Urinary bladder (tissue), 4 donors: Measurements from ENCODE around the gene SENP3. TPM values are rescaled to one million over a fixed set of nuclear protein-coding genes. Genes with fewer than 3 reads are reported as not detected.

ENCODE experiments used
- DNase-seq: peaks from one replicate; pipeline ENCODE4 v3.0.0-alpha.2; 2015; ENCODE audit errors: extremely low spot score
- H3K27ac ChIP-seq: one replicate; pipeline ENCODE4 v1.5.1; 2013; ENCODE audit warnings: low read depth, mild to moderate bottlenecking, moderate library complexity
- H3K36me3 ChIP-seq: one replicate; pipeline ENCODE4 v1.6.1; 2013; ENCODE audit warnings: mild to moderate bottlenecking, moderate library complexity; ENCODE audit not compliant: insufficient read depth
- H3K4me1 ChIP-seq: one replicate; pipeline ENCODE4 v1.6.1; 2013; ENCODE audit warnings: mild to moderate bottlenecking, moderate library complexity; ENCODE audit not compliant: insufficient read depth
- H3K4me3 ChIP-seq: one replicate; pipeline ENCODE4 v1.5.1; 2013; ENCODE audit warnings: low read depth, low read length
- WGBS: extraction: QIAGEN DNeasy Blood & Tissue Kit; methylation state at CpG from one replicate; pipeline ENCODE4 v1.1.7; 2013; 5-methylcytosine and 5-hydroxymethylcytosine counted together
- polyA plus RNA-seq: library from polyadenylated mRNA; stranded (reverse); fragments of 200-250 nt; gene quantifications from one replicate; pipeline ENCODE4 v1.2.3, GENCODE V29; 2013
- total RNA-seq: library from RNA; depleted of rRNA; stranded (reverse); fragments of >200 nt; gene quantifications from one replicate; pipeline ENCODE4 v1.2.3, GENCODE V29; 2014
- donor health status: healthy with polysubstance abuse.
- donor health status: healthy.

SENP3 gene
- total and polyA plus RNA-seq, 2 donors = 34.7 to 54.6 TPM

DNA sequence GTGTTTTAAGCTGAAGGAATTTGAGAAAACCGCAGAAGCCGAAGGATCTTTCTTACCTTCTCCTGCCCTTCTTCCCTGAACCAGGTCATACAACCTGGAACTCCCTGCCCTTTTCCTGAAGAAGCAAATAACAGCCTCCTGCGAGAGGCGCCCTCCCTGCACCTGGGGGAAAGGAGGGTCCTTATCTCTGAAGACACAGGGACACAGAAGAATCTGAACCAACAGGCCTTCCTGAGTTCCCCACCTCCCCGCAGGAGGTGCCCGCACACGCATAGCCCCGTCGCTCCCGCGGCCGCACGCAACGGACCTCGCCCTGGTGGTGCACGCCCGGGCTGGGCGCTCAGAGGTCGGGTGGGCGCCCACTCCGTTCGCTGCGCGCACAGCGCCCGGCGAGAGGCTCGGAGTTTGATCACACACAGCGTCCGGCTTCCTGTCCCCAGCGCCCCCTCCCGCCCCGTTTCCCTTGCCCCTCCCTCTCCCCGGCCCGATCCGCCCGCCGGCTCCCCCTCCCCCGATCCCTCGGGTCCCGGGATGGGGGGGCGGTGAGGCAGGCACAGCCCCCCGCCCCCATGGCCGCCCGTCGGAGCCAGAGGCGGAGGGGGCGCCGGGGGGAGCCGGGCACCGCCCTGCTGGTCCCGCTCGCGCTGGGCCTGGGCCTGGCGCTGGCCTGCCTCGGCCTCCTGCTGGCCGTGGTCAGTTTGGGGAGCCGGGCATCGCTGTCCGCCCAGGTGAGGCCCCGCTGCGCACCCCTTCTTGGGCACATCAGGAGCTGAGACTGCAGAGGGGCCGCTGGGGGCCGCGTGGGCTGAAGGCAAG, 12.9 kb upstream of the SENP3 start, which contains the start of gene TNFSF12:
Gene TNFSF12, plus strand, starts transcription at position 474 of the 816 bp plus-strand sequence. Its CDS starts 96 bp downstream, at position 570.
- H3K4me3 ChIP-seq = peak within 1 kb of the TSS; percentile 74
- DNase-seq = no peak

DNA sequence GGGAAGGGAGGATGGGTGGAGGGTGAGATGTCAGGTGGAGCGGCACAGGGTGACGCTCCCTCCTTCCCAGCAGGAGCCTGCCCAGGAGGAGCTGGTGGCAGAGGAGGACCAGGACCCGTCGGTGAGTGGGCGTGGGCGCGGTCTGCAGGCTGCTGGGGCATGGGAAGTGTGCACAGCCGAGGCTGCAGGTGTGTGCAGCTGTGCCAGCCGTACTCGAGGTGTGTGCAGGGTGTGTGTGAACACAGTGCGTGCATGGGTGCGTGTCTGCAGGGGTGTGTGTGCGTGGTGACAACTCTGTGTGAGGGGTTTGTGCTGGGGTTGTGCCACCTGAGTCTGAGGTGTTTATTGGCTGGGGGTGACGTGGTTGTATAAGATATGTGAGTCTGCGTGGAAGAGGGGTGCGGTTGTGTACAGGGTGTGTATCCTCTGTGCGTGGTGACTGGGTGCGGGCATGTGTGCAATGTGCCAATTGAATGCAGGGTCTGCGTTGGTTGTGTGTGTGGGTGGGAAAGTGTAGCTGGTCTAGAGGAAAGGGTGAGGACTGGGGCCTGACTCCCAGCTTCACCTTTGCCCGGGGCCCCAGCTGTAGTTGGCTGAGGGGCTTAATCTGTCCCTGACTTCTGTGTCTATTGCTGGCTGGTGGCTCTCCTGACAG, 12.2 kb upstream of the SENP3 start:
- H3K4me1 ChIP-seq = no peaks in the 10 kb centered on the region
- WGBS = 29% methylated on average over 20 of the region's 20 CpGs
- peak overlapping the region; percentile 74 for H3K4me3 ChIP-seq
- H3K36me3 ChIP-seq = no peaks in the 10 kb centered on the region
- no peak for DNase-seq
- H3K27ac ChIP-seq = peak overlapping the region; percentile 64

More for the DNA sequence above, 12.9 kb upstream of the SENP3 start, which contains the start of gene TNFSF12:
- no peaks in the 10 kb centered on the region for H3K4me1 ChIP-seq
- WGBS = 2% methylated on average over 65 of the region's 65 CpGs
- peak within 1 kb of the TSS; percentile 64 for H3K27ac ChIP-seq
- H3K36me3 ChIP-seq = no peaks in the 10 kb centered on the region

DNA sequence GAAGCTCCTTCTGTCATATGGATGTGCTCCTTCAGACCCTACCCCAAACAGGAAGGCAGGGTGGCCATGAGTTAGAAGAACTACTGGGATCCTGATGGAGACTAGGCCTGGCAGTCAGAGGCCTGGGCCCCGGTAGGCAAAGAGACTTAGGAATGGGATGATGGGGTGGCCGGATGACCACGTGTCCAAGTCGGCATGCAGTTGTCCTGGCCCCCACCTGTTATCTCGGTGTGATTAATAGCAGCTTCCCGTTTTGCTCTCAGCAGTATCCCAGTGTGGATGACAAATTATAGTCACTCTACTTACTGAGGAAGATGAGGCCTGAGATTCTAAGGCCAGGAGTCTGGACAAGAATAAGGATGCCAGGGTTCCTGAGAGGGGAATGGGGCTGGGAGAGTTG, 11.4 kb upstream of the SENP3 start:
- Histone ChIP-seq H3K36me3 (no peaks in the 10 kb centered on the region), H3K4me1 (no peaks in the 10 kb centered on the region), H3K27ac (no peak overlapping the region), H3K4me3 (no peak overlapping the region)
- 61% methylated on average over 6 of the region's 6 CpGs for WGBS
- no peak for DNase-seq

DNA sequence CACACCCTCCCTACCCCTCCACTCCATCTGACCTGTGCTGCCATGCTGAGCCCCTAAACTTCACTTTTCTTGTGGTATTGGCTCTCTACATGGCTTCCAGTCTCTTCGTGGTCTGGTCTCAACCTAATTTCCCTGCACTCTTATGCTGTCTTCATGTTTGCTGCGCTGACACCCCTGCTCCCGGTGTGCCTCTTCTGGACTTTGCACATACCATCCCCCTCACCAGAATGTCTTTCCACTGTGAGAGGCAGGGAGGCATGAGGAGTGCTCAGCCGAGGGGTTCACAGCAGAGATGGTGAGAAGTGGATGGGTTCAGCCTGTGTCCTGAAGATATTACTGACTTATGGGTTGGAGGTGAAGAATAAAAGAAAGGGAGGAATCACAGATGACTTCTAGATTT, 10.3 kb upstream of the SENP3 start:
- DNase-seq = no peak
- Histone ChIP-seq H3K36me3 (no peaks in the 10 kb centered on the region), H3K4me1 (no peaks in the 10 kb centered on the region), H3K4me3 (no peak overlapping the region), H3K27ac (no peak overlapping the region)
- 87% methylated on average over 4 of the region's 4 CpGs for WGBS

DNA sequence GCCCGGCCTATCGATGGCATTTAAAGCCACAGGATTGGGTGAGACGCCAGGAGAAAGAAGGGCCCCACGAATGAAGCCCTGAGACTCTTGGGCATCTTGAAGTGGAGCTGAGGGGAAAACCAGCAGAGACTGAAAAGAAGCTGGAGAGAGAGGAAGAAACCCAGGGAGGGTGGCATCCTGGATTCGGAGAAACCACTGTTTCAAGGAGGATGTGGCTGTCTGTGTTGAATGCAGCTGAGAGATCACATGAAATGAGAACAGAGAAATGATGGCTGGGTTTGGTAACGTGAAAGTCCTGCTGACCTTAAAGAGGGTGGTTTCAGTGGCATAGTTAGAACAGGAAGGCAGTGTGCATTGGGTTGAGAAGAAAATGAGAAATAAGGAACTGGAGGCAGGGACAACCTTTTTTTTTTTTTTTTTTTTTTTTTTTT, 9.1 kb upstream of the SENP3 start:
- 83% methylated on average over 6 of the region's 6 CpGs for WGBS
- no peaks in the 10 kb centered on the region for H3K36me3 ChIP-seq
- no peak overlapping the region for H3K27ac ChIP-seq
- H3K4me3 ChIP-seq = no peak overlapping the region
- DNase-seq = no peak
- H3K4me1 ChIP-seq = no peaks in the 10 kb centered on the region

DNA sequence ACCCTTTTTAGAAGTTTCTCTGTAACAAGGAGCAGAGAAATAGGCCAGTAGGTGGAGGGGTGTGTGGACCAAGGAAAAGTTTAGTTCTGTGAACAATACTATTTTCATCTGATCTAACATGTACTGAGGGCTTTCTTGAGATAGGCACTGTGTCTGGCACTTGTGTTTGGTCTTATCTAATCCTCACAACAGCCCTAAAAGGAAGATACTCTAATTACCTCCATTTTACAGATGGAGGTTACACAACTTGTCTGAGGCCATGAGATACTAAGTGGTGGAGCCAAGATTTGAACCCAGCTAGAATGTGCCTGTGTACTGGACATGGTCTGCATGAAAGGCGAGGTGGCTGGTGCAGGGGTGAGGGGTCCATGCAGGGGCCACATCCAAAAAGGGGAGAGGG, 8.4 kb upstream of the SENP3 start:
- 100% methylated on average over 1 of the region's 1 CpG for WGBS
- H3K4me3 ChIP-seq = no peak overlapping the region
- no peak overlapping the region for H3K27ac ChIP-seq
- DNase-seq = no peak
- no peaks in the 10 kb centered on the region for H3K4me1 ChIP-seq
- H3K36me3 ChIP-seq = no peaks in the 10 kb centered on the region

DNA sequence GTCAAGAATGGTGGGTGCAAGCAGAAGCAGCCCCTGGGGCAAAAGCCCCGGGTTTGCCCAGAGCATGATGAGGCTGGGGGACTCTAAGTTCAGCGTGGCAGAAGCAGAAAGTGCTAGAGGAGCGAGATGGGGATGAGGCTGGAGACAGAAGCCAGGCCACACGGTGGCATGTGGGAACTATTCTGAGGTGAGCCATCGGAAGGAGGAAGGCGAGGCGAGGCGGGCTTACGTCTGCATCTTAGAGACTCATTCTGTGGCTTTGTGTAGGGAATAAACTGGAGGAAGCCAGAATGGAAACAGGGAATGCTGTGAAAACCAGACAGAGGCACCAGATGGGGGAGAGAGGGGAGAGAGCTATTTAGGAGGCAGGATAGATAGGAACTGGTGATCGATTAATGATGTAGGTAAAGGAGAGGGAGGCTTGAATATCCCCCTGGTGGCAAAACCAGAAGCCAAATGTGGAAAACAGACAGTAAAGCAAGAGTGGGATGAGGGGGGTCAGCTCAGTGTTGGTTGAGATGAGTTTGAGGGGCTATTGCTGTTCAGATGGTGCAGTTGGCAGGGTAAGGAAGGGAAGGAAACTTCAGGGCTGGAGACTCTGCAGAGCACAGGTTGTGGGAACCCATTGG, 6.3 kb upstream of the SENP3 start:
- Histone ChIP-seq H3K4me3 (no peak overlapping the region), H3K4me1 (no peaks in the 10 kb centered on the region), H3K27ac (no peak overlapping the region), H3K36me3 (no peaks in the 10 kb centered on the region)
- DNase-seq = no peak
- 57% methylated on average over 10 of the region's 10 CpGs for WGBS

DNA sequence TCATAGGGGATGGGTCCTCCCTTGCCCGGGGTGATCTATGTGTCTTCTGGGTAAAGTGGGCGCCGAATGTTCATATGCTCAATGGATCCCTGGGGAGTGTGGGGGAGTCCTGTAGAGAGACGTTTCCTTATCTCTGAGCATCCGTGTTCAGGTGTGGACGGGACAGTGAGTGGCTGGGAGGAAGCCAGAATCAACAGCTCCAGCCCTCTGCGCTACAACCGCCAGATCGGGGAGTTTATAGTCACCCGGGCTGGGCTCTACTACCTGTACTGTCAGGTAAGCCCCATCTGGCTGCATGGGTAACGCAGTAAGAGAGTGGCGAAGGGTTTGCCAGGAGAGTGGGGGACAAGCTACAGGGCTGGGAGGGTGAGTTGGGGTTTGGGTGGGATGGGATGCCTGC, 5.1 kb upstream of the SENP3 start:
- 87% methylated on average over 12 of the region's 12 CpGs for WGBS
- H3K4me3 ChIP-seq = no peak overlapping the region
- H3K36me3 ChIP-seq = no peaks in the 10 kb centered on the region
- H3K4me1 ChIP-seq = no peaks in the 10 kb centered on the region
- no peak for DNase-seq
- H3K27ac ChIP-seq = no peak overlapping the region

DNA sequence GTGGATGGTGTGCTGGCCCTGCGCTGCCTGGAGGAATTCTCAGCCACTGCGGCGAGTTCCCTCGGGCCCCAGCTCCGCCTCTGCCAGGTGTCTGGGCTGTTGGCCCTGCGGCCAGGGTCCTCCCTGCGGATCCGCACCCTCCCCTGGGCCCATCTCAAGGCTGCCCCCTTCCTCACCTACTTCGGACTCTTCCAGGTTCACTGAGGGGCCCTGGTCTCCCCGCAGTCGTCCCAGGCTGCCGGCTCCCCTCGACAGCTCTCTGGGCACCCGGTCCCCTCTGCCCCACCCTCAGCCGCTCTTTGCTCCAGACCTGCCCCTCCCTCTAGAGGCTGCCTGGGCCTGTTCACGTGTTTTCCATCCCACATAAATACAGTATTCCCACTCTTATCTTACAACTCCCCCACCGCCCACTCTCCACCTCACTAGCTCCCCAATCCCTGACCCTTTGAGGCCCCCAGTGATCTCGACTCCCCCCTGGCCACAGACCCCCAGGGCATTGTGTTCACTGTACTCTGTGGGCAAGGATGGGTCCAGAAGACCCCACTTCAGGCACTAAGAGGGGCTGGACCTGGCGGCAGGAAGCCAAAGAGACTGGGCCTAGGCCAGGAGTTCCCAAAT, 4.5 kb upstream of the SENP3 start:
- WGBS = 51% methylated on average over 19 of the region's 19 CpGs
- no peak for DNase-seq
- no peaks in the 10 kb centered on the region for H3K4me1 ChIP-seq
- peak overlapping the region; percentile 87 for H3K27ac ChIP-seq
- H3K4me3 ChIP-seq = no peak overlapping the region
- no peaks in the 10 kb centered on the region for H3K36me3 ChIP-seq

DNA sequence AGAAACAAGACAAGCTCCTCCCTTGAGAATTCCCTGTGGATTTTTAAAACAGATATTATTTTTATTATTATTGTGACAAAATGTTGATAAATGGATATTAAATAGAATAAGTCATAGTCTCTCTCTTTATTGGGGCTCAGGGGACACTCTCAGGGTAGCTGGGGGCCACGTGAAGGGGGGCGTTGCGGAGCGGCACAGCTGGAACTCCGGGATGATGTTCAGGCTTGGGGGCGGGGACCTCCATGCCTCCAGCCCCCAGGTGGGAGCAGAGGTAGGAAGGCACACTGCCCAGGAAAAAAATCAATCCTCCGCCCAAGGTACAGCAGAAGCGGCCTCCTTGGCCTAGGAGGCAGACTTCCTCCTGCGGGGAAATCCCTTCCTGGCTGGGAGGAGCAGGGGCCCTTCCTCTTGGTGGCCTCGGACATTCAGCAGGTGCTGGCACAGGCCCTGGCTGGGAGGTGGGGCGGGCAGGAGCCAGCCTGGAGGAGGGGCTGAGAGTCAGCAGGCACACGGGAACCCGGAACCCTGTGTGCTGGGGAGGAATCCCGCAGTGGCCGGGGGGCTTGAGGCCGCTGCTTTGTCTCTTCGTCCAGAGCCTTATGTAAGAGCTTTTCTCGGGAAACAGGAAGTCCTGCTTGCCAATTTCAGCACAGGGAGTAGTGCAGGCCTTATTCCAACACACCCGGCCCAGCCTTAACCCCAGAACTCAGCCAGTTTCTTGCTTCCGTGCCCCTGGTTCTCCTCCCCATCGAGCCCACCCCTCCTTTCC, 3.8 kb upstream of the SENP3 start:
- Histone ChIP-seq H3K36me3 (no peaks in the 10 kb centered on the region), H3K27ac (peak overlapping the region; percentile 87), H3K4me1 (no peaks in the 10 kb centered on the region), H3K4me3 (no peak overlapping the region)
- WGBS = 12% methylated on average over 21 of the region's 21 CpGs
- no peak for DNase-seq

DNA sequence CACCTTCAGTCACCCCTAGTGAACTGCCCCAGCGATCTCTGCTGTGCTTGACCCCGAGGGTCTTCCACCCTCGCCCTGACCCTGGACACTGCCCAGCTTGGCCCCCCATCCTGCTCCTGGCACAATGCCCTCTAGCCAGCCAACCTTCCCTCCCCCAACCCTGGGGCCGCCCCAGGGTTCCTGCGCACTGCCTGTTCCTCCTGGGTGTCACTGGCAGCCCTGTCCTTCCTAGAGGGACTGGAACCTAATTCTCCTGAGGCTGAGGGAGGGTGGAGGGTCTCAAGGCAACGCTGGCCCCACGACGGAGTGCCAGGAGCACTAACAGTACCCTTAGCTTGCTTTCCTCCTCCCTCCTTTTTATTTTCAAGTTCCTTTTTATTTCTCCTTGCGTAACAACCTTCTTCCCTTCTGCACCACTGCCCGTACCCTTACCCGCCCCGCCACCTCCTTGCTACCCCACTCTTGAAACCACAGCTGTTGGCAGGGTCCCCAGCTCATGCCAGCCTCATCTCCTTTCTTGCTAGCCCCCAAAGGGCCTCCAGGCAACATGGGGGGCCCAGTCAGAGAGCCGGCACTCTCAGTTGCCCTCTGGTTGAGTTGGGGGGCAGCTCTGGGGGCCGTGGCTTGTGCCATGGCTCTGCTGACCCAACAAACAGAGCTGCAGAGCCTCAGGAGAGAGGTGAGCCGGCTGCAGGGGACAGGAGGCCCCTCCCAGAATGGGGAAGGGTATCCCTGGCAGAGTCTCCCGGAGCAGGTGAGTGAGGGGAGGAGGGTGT, 3.0 kb upstream of the SENP3 start, which contains the start of gene TNFSF13:
Gene TNFSF13, plus strand, starts transcription at position 207 of the 776 bp plus-strand sequence. Its CDS starts 290 bp downstream, at position 497.
- WGBS = 47% methylated on average over 16 of the region's 16 CpGs
- no peak for DNase-seq
- H3K27ac ChIP-seq = peak within 1 kb of the TSS; percentile 87
- H3K36me3 ChIP-seq = no peaks in the 10 kb centered on the region
- no peaks in the 10 kb centered on the region for H3K4me1 ChIP-seq
- H3K4me3 ChIP-seq = no peak within 1 kb of the TSS
